Ishikawa (cell line): ENCODE results near the gene SIVA1.
A peak's percentile ranks its signal among the peaks of the same experiment; 100 is the strongest.

Experiments
- CEBPB ChIP-seq: IDR thresholded peaks from 2 replicates; pipeline ENCODE4 v1.6.1; 2012
- CREB1 ChIP-seq: IDR thresholded peaks from 2 replicates; pipeline ENCODE4 v1.6.1; 2012; ENCODE audit warnings: low read depth
- EGR1 ChIP-seq: IDR thresholded peaks from 2 replicates; pipeline ENCODE4 v1.6.1; 2012
- EP300 ChIP-seq: IDR thresholded peaks from 2 replicates; pipeline ENCODE4 v1.6.1; 2012; ENCODE audit warnings: borderline replicate concordance
- FOXM1 ChIP-seq: IDR thresholded peaks from 2 replicates; pipeline ENCODE4 v1.6.1; 2012; ENCODE audit warnings: low read depth, borderline replicate concordance
- NFIC ChIP-seq: IDR thresholded peaks from 2 replicates; pipeline ENCODE4 v1.6.1; 2012
- RAD21 ChIP-seq: IDR thresholded peaks from 2 replicates; pipeline ENCODE4 v1.6.1; 2012; ENCODE audit warnings: low read depth
- TAF1 ChIP-seq: IDR thresholded peaks from 2 replicates; pipeline ENCODE4 v1.6.1; 2012; ENCODE audit warnings: low read depth, mild to moderate bottlenecking
- TCF12 ChIP-seq: IDR thresholded peaks from 2 replicates; pipeline ENCODE4 v1.6.1; 2012; ENCODE audit warnings: low read depth
- TEAD4 ChIP-seq: IDR thresholded peaks from 2 replicates; pipeline ENCODE4 v1.6.1; 2012
- YY1 ChIP-seq: IDR thresholded peaks from 2 replicates; pipeline ENCODE4 v1.6.1; 2012; ENCODE audit warnings: low read depth
- ZBTB7A ChIP-seq: IDR thresholded peaks from 2 replicates; pipeline ENCODE4 v1.6.1; 2012; ENCODE audit warnings: low read depth
- TF ChIP-seq, protein P1 (sequence below): IDR thresholded peaks from 2 replicates; pipeline ENCODE4 v1.6.1; 2012
- TF ChIP-seq, protein P2 (sequence below): IDR thresholded peaks from 2 replicates; pipeline ENCODE4 v1.6.1; 2012
- TF ChIP-seq, protein P3 (sequence below): IDR thresholded peaks from 2 replicates; pipeline ENCODE4 v1.6.1; 2012; ENCODE audit warnings: low read depth, mild to moderate bottlenecking

The SIVA1 gene

DNA sequence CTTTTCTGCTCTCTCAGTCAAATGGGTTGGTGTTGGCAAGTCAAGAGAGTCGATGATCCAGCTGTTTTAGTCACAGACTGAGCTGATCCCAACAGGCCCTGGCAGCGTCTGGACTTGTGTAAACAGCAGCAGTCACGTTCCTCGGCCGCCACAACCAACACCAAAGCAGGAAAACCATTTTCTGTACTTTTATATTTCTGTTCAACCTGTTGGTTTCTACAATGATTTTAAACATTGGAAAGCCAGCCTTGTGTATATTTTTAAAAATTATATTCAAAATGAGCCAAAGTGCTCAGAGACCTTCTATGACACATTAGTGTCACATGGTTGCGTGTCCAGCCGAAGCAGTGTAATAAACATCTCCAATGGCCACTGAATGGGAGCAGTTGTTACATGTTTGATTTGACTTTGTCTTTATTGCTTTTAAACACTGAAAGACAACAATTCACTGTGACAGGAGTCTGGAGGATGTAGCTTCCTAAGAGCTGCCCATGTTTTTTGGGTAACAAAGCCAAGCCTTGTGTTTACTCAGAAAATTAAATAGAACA lies 5.9 kb upstream of the SIVA1 start:
- TF ChIP-seq, protein P1, sequence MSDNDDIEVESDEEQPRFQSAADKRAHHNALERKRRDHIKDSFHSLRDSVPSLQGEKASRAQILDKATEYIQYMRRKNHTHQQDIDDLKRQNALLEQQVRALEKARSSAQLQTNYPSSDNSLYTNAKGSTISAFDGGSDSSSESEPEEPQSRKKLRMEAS: no peak
- TF ChIP-seq CREB1 (no peak), TAF1 (no peak)

- TF ChIP-seq RAD21: no peak
- no peak for TF ChIP-seq TAF1
- TF ChIP-seq EP300: no peak
- TF ChIP-seq CREB1: no peak
- no peak for TF ChIP-seq TCF12
- no peak for TF ChIP-seq YY1
- no peak for TF ChIP-seq TEAD4
- TF ChIP-seq, protein P1: no peak
- TF ChIP-seq ZBTB7A: no peak
Observed at GRCh38 chr14:104747876-104748275, 5.1 kb upstream of the SIVA1 start.

- peak; percentile 16; the same call in 1 of the 2 replicates for TF ChIP-seq NFIC
- no peak for TF ChIP-seq CREB1
Observed at GRCh38 chr14:104749111-104749649, 3.8 kb upstream of the SIVA1 start.

DNA sequence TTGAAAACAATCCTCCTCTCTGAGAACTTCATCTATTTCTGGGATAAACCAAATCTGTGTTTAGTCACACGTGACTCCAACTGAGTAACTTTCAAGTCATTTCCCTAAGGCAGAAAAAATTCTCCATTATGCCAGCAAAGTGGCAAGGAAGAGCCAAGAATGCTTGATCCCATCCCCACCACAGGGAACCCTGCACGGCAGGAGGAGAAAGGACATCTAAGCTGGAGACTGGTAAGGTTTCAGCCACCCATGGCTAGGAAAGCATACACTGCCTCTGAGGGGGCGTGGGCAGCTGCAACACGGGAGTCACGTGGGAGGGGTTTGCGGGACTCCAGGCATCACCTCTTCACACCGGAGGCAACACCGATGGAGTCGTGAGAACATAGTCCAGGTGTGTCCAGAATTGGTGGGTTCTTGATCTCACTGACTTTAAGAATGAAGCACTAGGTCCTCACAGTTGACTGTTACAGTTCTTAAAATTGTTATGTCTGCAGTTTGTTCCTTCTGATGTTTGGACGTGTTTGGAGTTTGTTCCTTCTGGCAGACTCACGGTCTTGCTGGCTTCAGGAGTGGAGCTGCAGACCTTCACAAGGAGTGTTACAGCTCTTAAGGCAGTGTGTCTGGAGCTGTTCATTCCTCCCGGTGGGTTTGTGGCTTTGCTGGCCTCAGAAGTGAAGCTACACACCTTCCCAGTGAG lies 2.7 kb upstream of the SIVA1 start:
- TF ChIP-seq, protein P2, sequence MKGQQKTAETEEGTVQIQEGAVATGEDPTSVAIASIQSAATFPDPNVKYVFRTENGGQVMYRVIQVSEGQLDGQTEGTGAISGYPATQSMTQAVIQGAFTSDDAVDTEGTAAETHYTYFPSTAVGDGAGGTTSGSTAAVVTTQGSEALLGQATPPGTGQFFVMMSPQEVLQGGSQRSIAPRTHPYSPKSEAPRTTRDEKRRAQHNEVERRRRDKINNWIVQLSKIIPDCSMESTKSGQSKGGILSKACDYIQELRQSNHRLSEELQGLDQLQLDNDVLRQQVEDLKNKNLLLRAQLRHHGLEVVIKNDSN: peak; percentile 38; the same call in 1 of the 2 replicates
- no peak for TF ChIP-seq RAD21

GRCh38 chr14:104751539-104752422 lies 1.2 kb upstream of the SIVA1 start:
- TF ChIP-seq TEAD4 (no peak), EGR1 (no peak), CEBPB (no peak), EP300 (no peak), YY1 (no peak), RAD21 (no peak), FOXM1 (no peak), TAF1 (no peak), NFIC (no peak), ZBTB7A (no peak), TCF12 (no peak), CREB1 (no peak)
- TF ChIP-seq, protein P3, sequence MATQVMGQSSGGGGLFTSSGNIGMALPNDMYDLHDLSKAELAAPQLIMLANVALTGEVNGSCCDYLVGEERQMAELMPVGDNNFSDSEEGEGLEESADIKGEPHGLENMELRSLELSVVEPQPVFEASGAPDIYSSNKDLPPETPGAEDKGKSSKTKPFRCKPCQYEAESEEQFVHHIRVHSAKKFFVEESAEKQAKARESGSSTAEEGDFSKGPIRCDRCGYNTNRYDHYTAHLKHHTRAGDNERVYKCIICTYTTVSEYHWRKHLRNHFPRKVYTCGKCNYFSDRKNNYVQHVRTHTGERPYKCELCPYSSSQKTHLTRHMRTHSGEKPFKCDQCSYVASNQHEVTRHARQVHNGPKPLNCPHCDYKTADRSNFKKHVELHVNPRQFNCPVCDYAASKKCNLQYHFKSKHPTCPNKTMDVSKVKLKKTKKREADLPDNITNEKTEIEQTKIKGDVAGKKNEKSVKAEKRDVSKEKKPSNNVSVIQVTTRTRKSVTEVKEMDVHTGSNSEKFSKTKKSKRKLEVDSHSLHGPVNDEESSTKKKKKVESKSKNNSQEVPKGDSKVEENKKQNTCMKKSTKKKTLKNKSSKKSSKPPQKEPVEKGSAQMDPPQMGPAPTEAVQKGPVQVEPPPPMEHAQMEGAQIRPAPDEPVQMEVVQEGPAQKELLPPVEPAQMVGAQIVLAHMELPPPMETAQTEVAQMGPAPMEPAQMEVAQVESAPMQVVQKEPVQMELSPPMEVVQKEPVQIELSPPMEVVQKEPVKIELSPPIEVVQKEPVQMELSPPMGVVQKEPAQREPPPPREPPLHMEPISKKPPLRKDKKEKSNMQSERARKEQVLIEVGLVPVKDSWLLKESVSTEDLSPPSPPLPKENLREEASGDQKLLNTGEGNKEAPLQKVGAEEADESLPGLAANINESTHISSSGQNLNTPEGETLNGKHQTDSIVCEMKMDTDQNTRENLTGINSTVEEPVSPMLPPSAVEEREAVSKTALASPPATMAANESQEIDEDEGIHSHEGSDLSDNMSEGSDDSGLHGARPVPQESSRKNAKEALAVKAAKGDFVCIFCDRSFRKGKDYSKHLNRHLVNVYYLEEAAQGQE: no peak
- TF ChIP-seq, protein P2: no peak

DNA sequence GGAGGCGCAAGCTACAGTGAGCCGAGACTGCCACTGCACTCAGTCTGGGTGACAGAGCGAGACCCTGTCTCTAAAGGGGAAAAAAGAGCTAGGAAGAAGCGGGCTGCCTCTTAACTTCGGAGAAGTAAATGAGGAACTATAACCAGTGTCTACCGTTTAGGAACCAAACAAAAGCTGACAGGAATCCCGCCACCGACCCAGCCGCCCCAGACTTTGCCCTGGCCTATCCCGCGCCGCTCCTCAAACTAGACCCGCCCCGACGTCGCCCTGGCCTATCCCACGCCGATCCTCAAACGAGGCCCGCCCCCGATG lies 568 bp upstream of the SIVA1 start:
- TF ChIP-seq, protein P2: no peak
- no peak for TF ChIP-seq CREB1
- TF ChIP-seq FOXM1: no peak
- TF ChIP-seq ZBTB7A: no peak
- TF ChIP-seq TEAD4: no peak
- no peak for TF ChIP-seq EP300
- TF ChIP-seq NFIC: no peak

DNA sequence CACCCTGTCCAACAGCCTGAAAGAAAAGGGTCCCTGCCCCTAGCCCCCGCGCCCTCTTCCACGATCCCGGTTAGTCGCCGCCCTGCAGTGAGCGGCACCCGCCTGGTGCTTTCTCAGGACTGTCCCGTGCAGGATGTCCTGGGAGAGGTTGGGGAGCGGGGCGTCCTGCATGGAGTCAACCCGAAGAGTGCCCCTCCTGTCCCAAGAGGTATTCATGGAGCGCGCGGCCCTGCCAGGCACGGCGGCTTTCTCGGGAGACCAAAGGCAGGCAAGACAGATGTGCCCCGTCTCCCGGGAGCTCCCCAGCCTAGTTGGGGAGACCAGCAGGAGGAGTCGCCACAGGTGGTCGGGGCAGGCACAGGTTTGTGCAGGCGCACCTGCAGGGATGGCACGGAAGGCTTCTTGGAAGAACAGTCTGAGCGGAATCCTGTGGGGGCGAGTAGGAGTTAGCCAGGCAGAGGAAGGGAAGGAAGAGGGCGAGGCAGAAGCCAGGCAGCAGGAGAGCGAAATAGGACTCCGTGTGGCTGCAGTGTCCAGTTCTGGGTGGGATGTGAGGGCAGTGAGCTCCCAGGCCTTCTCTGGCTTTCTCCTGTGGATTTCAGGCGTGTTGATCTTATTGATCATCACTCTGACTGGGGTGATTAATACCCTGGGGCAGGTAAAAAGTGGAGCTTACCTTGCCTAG lies 723 bp downstream of the SIVA1 start:
- no peak for TF ChIP-seq RAD21
- no peak for TF ChIP-seq EGR1
- TF ChIP-seq TCF12: no peak
- no peak for TF ChIP-seq ZBTB7A
- TF ChIP-seq, protein P2: no peak
- TF ChIP-seq, protein P1: no peak
- no peak for TF ChIP-seq CREB1
- TF ChIP-seq FOXM1: no peak
- TF ChIP-seq YY1: no peak
- TF ChIP-seq NFIC: no peak
- TF ChIP-seq EP300: no peak
- no peak for TF ChIP-seq CEBPB
- TF ChIP-seq, protein P3: no peak
- no peak for TF ChIP-seq TEAD4
- TF ChIP-seq TAF1: no peak
